WTC11 (cell line): ENCODE measurements around the gene TCF20. TPM values are rescaled to one million over a fixed set of nuclear protein-coding genes. Genes with fewer than 3 reads are reported as not detected.

Source experiments
- AR ChIP-seq: fragments of 250-450 bp; sonication (Bioruptor Pico); IDR thresholded peaks from 2 replicates; pipeline ENCODE4 v1.9.0; 2021; ENCODE audit warnings: mild to moderate bottlenecking
- ATF6 ChIP-seq: sonication (generic); formaldehyde crosslinking; IDR thresholded peaks from 2 replicates; pipeline ENCODE4 v1.8.1; 2023; ENCODE audit warnings: mild to moderate bottlenecking, missing genetic modification reagents
- CDX4 ChIP-seq: fragments of 250-450 bp; sonication (Bioruptor Pico); IDR thresholded peaks from 2 replicates; pipeline ENCODE4 v1.9.0; 2021; ENCODE audit warnings: moderate library complexity, mild to moderate bottlenecking, inconsistent platforms, borderline replicate concordance
- E2F4 ChIP-seq: sonication (generic); formaldehyde crosslinking; IDR thresholded peaks from 2 replicates; pipeline ENCODE4 v1.8.1; 2022; ENCODE audit warnings: low read depth, mild to moderate bottlenecking, moderate library complexity, missing genetic modification reagents, borderline replicate concordance
- ESRRA ChIP-seq: sonication (generic); formaldehyde crosslinking; IDR thresholded peaks from 2 replicates; pipeline ENCODE4 v1.8.1; 2022; ENCODE audit warnings: mild to moderate bottlenecking, missing genetic modification reagents, borderline replicate concordance
- FOXP4 ChIP-seq: sonication (generic); formaldehyde crosslinking; IDR thresholded peaks from 2 replicates; pipeline ENCODE4 v1.8.0; 2022; ENCODE audit warnings: mild to moderate bottlenecking, missing genetic modification reagents
- HMGXB4 ChIP-seq: sonication (generic); formaldehyde crosslinking; IDR thresholded peaks from 2 replicates; pipeline ENCODE4 v1.8.1; 2023; ENCODE audit warnings: mild to moderate bottlenecking, moderate library complexity, missing genetic modification reagents
- JUN ChIP-seq: sonication (generic); formaldehyde crosslinking; IDR thresholded peaks from 2 replicates; pipeline ENCODE4 v1.8.0; 2023; ENCODE audit warnings: mild to moderate bottlenecking, missing genetic modification reagents
- OVOL2 ChIP-seq: fragments of 250-450 bp; sonication (Bioruptor Pico); IDR thresholded peaks from 2 replicates; pipeline ENCODE4 v1.9.0; 2021; ENCODE audit warnings: mild to moderate bottlenecking, borderline replicate concordance
- SOX15 ChIP-seq: fragments of 250-450 bp; sonication (Bioruptor Pico); IDR thresholded peaks from 2 replicates; pipeline ENCODE4 v1.9.0; 2021; ENCODE audit warnings: mild to moderate bottlenecking
- TP53 ChIP-seq: sonication (generic); formaldehyde crosslinking; IDR thresholded peaks from 2 replicates; pipeline ENCODE4 v1.8.1; 2023; ENCODE audit warnings: mild to moderate bottlenecking, missing genetic modification reagents
- ZNF416 ChIP-seq: fragments of 250-450 bp; sonication (Bioruptor Pico); IDR thresholded peaks from 2 replicates; pipeline ENCODE4 v1.9.0; 2021; ENCODE audit warnings: mild to moderate bottlenecking, inconsistent platforms
- ZNF425 ChIP-seq: fragments of 250-450 bp; sonication (Bioruptor Pico); conservative IDR thresholded peaks from 2 replicates; pipeline ENCODE4 v1.9.0; 2021; ENCODE audit warnings: mild to moderate bottlenecking
- ZNF532 ChIP-seq: fragments of 250-450 bp; sonication (Bioruptor Pico); IDR thresholded peaks from 2 replicates; pipeline ENCODE4 v1.9.0; 2021; ENCODE audit warnings: mild to moderate bottlenecking, borderline replicate concordance
- ZSCAN18 ChIP-seq: fragments of 250-450 bp; sonication (Bioruptor Pico); IDR thresholded peaks from 2 replicates; pipeline ENCODE4 v2.1.2; 2022; ENCODE audit warnings: mild to moderate bottlenecking, moderate library complexity
- total RNA-seq: library from RNA; stranded (reverse); gene quantifications from 3 replicates; pipeline ENCODE4 v1.2.3, GENCODE V29; 2021

The TCF20 gene
- total RNA-seq, 1 experiment from 2014 or later = 77.0 TPM

- TF ChIP-seq ZNF425 (CRISPR knock-in tag) = no peak
- TF ChIP-seq E2F4 (CRISPR knock-in tag) = no peak
- TF ChIP-seq ESRRA = no peak
- no peak for TF ChIP-seq ZNF416 (CRISPR knock-in tag)
- no peak for TF ChIP-seq ZNF532 (CRISPR knock-in tag)
- TF ChIP-seq CDX4 (CRISPR knock-in tag) = no peak
- no peak for TF ChIP-seq ATF6 (CRISPR knock-in tag)
- TF ChIP-seq FOXP4 = 0 out of 2 replicates have a peak, but pooled peaks have one; percentile 12
- no peak for TF ChIP-seq AR (CRISPR knock-in tag)
- TF ChIP-seq SOX15 (CRISPR knock-in tag) = no peak
- TF ChIP-seq ZSCAN18 (CRISPR knock-in tag) = 0 out of 2 replicates have a peak, but pooled peaks have one; percentile 9
- TF ChIP-seq HMGXB4 (CRISPR knock-in tag) = no peak
- TF ChIP-seq JUN (CRISPR knock-in tag) = no peak
- TF ChIP-seq OVOL2 = no peak
- no peak for TF ChIP-seq TP53 (CRISPR knock-in tag)
These were observed 43.5 kb upstream of the TCF20 start (continued) for GRCh38 chr22:42313804-42314581.
